Measurements from ENCODE around the gene STON2.

GRCh38 chr14:81416194-81416952 is 16.2 kb upstream of the STON2 start:
- no peak for TF ChIP-seq CTCF (conservative IDR thresholded peaks at IDR 0.05)
- TF ChIP-seq ZFX (IDR thresholded peaks at IDR 0.05), result no peak

Measured in C4-2B (cell line).